Neural cell (in vitro differentiated cells): Measurements from ENCODE around the gene RDX.

Source experiments
- CTCF ChIP-seq: fragments of 450-650 bp; IDR thresholded peaks from 2 replicates; pipeline ENCODE4 v1.5.1; 2014; ENCODE audit warnings: antibody characterized with exemption, mild to moderate bottlenecking, moderate library complexity; ENCODE audit not compliant: poor library complexity, severe bottlenecking
- EZH2 ChIP-seq: fragments of 200-600, 300-800 bp; shearing (Covaris generic), sonication (generic); IDR thresholded peaks from 2 replicates; pipeline ENCODE4 v1.6.1; 2014; ENCODE audit warnings: antibody characterized with exemption, low read length, borderline replicate concordance, mild to moderate bottlenecking; ENCODE audit not compliant: insufficient read depth, poor library complexity, severe bottlenecking
- MXI1 ChIP-seq: fragments of 450-650 bp; conservative IDR thresholded peaks from 2 replicates; pipeline ENCODE4 v1.6.1; 2014; ENCODE audit warnings: antibody characterized with exemption, mild to moderate bottlenecking; ENCODE audit not compliant: poor library complexity, severe bottlenecking
- POLR2AphosphoS5 ChIP-seq: IDR thresholded peaks from 2 replicates; pipeline ENCODE4 v1.6.1; 2012
- SMC3 ChIP-seq: fragments of 450-650 bp; conservative IDR thresholded peaks from 2 replicates; pipeline ENCODE4 v1.6.1; 2014; ENCODE audit warnings: antibody characterized with exemption, mild to moderate bottlenecking, moderate library complexity; ENCODE audit not compliant: poor library complexity
- TF ChIP-seq, protein P1 (sequence below): IDR thresholded peaks from 2 replicates; pipeline ENCODE4 v1.6.1; 2012; ENCODE audit warnings: borderline replicate concordance

DNA sequence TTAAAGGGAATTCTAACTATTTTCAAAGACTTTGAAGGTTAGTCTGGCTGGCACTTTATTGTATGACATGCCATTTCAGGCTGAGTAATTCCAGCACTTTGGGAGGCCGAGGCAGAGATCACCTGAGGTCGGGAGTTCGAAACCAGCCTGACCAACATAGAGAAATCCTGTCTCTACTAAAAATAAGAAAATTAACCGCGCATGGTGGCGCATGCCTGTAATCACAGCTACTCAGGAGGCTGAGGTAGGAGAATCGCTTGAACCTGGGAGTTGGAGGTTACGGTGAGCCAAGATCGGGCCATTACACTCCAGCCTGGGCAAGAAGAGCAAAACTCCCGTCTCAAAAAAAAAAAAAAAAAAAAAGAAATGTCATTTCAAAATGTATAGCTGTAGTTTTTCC is 95.6 kb downstream of the RDX start:
- no peak for TF ChIP-seq CTCF
- no peak for TF ChIP-seq POLR2AphosphoS5
- no peak for TF ChIP-seq EZH2
- TF ChIP-seq, protein P1, sequence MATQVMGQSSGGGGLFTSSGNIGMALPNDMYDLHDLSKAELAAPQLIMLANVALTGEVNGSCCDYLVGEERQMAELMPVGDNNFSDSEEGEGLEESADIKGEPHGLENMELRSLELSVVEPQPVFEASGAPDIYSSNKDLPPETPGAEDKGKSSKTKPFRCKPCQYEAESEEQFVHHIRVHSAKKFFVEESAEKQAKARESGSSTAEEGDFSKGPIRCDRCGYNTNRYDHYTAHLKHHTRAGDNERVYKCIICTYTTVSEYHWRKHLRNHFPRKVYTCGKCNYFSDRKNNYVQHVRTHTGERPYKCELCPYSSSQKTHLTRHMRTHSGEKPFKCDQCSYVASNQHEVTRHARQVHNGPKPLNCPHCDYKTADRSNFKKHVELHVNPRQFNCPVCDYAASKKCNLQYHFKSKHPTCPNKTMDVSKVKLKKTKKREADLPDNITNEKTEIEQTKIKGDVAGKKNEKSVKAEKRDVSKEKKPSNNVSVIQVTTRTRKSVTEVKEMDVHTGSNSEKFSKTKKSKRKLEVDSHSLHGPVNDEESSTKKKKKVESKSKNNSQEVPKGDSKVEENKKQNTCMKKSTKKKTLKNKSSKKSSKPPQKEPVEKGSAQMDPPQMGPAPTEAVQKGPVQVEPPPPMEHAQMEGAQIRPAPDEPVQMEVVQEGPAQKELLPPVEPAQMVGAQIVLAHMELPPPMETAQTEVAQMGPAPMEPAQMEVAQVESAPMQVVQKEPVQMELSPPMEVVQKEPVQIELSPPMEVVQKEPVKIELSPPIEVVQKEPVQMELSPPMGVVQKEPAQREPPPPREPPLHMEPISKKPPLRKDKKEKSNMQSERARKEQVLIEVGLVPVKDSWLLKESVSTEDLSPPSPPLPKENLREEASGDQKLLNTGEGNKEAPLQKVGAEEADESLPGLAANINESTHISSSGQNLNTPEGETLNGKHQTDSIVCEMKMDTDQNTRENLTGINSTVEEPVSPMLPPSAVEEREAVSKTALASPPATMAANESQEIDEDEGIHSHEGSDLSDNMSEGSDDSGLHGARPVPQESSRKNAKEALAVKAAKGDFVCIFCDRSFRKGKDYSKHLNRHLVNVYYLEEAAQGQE, result no peak
- TF ChIP-seq SMC3, result no peak
- no peak for TF ChIP-seq MXI1
